K562 (cell line): ENCODE results near the gene KCNK6. TPM values are rescaled to one million over a fixed set of nuclear protein-coding genes. Genes with fewer than 3 reads are reported as not detected.

Experiments used
- ATAC-seq: fragments of 200-7000 bp; cut with Tn5 transposase; 3 replicates; pipeline ENCODE4 v1.9.1; 2020; ENCODE audit warnings: moderate library complexity
- BruUV-seq: library from RNA; stranded (reverse); fragments of 400-500 nt; replicated peaks from 2 replicates; lab custom pipeline; 2021; lab: Mats Ljungman, UMichigan
- CTCF ChIA-PET: fragments of 300-600 bp; formaldehyde crosslinking; extraction: SDS; loops from one replicate; lab custom pipeline; 2021; ENCODE audit warnings: low intra/inter-chr PET ratio; lab: Yijun Ruan, JAX
- POLR2A ChIA-PET: fragments of 300-600, 350-650 bp; sonication (Branson Sonifier 250); formaldehyde crosslinking; extraction: SDS; loops from one replicate; lab custom pipeline; 2021; ENCODE audit warnings: antibody characterized with exemption, inconsistent platforms; lab: Yijun Ruan, JAX
- DNase-seq, 4 experiments: peaks; one replicate each; pipeline versions ENCODE4 v3.0.0 to v3.0.0-alpha.2; 2011 to 2018; ENCODE audit warnings: low spot score in 3 of 4, mixed read lengths in 3 of 4; ENCODE audit errors: extremely low read depth in 1 of 4
- FAIRE-seq: peaks from 2 replicates; lab custom pipeline; 2011; peaks lifted over from hg19 to GRCh38; lab: Jason Lieb, UNC
- H2AFZ ChIP-seq: 2 replicates; pipeline ENCODE4 v1.6.0; 2011; ENCODE audit warnings: low read depth, low read length, control low read depth, inconsistent platforms
- H3K27ac ChIP-seq: fragments of 200-600 bp; 3 replicates; pipeline ENCODE4 v1.8.0; 2011; ENCODE audit warnings: low read depth, mild to moderate bottlenecking, control low read depth, inconsistent platforms, low read length, moderate library complexity, mixed read lengths; ENCODE audit errors: extremely low read depth
- H3K27me3 ChIP-seq, 2 experiments: fragments of 300-600 bp in 1 of 2; 2 replicates in 1 of 2; 3 replicates in 1 of 2; pipeline versions ENCODE4 v1.6.0 to v1.8.0; 2011; ENCODE audit warnings: inconsistent platforms in 2 of 2, low read length in 2 of 2, mild to moderate bottlenecking in 1 of 2, mixed read lengths in 1 of 2, moderate library complexity in 1 of 2; ENCODE audit not compliant: control insufficient read depth in 2 of 2, insufficient read depth in 2 of 2
- H3K36me3 ChIP-seq: fragments of 300-600 bp; 3 replicates; pipeline ENCODE4 v1.8.0; 2011; ENCODE audit warnings: mild to moderate bottlenecking, low read length, inconsistent platforms; ENCODE audit not compliant: control insufficient read depth, insufficient read depth
- H3K4me1 ChIP-seq, 2 experiments: fragments of 200-600 bp in 1 of 2; replicated peaks in 1 of 2; 2 replicates in 1 of 2; 3 replicates in 1 of 2; pipeline versions ENCODE4 v1.5.1 to v1.8.0; 2011; ENCODE audit warnings: inconsistent platforms in 2 of 2, low read length in 2 of 2, mild to moderate bottlenecking in 1 of 2, mixed read lengths in 1 of 2, moderate library complexity in 1 of 2; ENCODE audit not compliant: control insufficient read depth in 2 of 2, insufficient read depth in 2 of 2
- H3K4me2 ChIP-seq: 2 replicates; pipeline ENCODE4 v1.6.1; 2011; ENCODE audit warnings: low read length, control low read depth, inconsistent platforms, mixed read lengths; ENCODE audit not compliant: insufficient read depth
- H3K4me3 ChIP-seq: fragments of 200-600 bp; sonication (generic), shearing (Covaris generic); 2 replicates; pipeline ENCODE4 v1.5.1; 2016; ENCODE audit warnings: control low read depth, inconsistent platforms
- H3K79me2 ChIP-seq: fragments of 200-600 bp; 3 replicates; pipeline ENCODE4 v1.8.0; 2011; ENCODE audit warnings: low read length, inconsistent platforms; ENCODE audit not compliant: control insufficient read depth, insufficient read depth
- H3K9ac ChIP-seq, 2 experiments: 2 replicates each; pipeline versions ENCODE4 v1.6.0 to v1.6.1; 2011; ENCODE audit warnings: low read depth in 2 of 2, low read length in 2 of 2, control low read depth in 1 of 2, inconsistent platforms in 1 of 2, mild to moderate bottlenecking in 1 of 2, mixed read lengths in 1 of 2; ENCODE audit not compliant: insufficient read depth in 1 of 2
- H3K9me1 ChIP-seq: one replicate; pipeline ENCODE4 v1.6.0; 2011; ENCODE audit warnings: inconsistent platforms, mild to moderate bottlenecking, low read length, moderate library complexity; ENCODE audit not compliant: control insufficient read depth, insufficient read depth
- H3K9me3 ChIP-seq: replicated peaks from 2 replicates; pipeline ENCODE4 v1.5.1; 2011; ENCODE audit warnings: low read depth, low read length, inconsistent platforms; ENCODE audit not compliant: control insufficient read depth, insufficient read depth
- H4K20me1 ChIP-seq: replicated peaks from 2 replicates; pipeline ENCODE4 v1.6.1; 2011; ENCODE audit warnings: low read length, inconsistent platforms, mixed read lengths; ENCODE audit not compliant: control insufficient read depth, insufficient read depth
- SRSF3 ChIP-seq: fragments of 200-400 bp; formaldehyde crosslinking; IDR thresholded peaks from 2 replicates; pipeline ENCODE4 v1.6.1; 2016; ENCODE audit warnings: mild to moderate bottlenecking, low read length, moderate library complexity; ENCODE audit not compliant: insufficient read depth
- SUPT5H ChIP-seq: fragments of 450-650 bp; IDR thresholded peaks from 2 replicates; pipeline ENCODE4 v1.6.1; 2016
- ZHX1 ChIP-seq: fragments of 150-350 bp; conservative IDR thresholded peaks from 2 replicates; pipeline ENCODE4 v1.6.1; 2014; ENCODE audit warnings: low read length
- ZNF282 ChIP-seq: sonication (generic); formaldehyde crosslinking; IDR thresholded peaks from 2 replicates; pipeline ENCODE4 v1.8.1; 2023; ENCODE audit warnings: missing genetic modification reagents
- WGBS: fragments of 100-300 bp; shearing (Covaris generic); methylation state at CpG from one replicate; pipeline ENCODE4 v1.1.6; 2016; ENCODE audit warnings: low coverage, mixed read lengths; ENCODE audit not compliant: insufficient coverage; ENCODE audit errors: missing lambda C conversion rate; 5-methylcytosine and 5-hydroxymethylcytosine counted together
- in situ Hi-C: fragments of 300-500 bp; cut with MboI; formaldehyde crosslinking; loops from 4 replicates; pipeline ENCODE4 v1.15.0; 2018; ENCODE audit warnings: inconsistent platforms, mixed read lengths
- intact Hi-C: fragments of 100-400 bp; cut with micrococcal nuclease; formaldehyde crosslinking; loops from 2 replicates; pipeline ENCODE4 v1.14.2; 2022
- polyA plus RNA-seq, 8 experiments: library from polyadenylated mRNA; depleted of rRNA in 4 of 8; stranded (reverse) in 5 of 8; unstranded in 3 of 8; fragments of >200 nt; fragmentation: Nextera tagmentation in 2 of 8; fragmentation: Illumina TruSeq in 1 of 8; extraction: Ambion mirVana in 2 of 8; extraction: Trizol in 1 of 8; gene quantifications; 2 replicates each; pipeline versions ENCODE4 v1.2.1 to v1.2.3, GENCODE V29; 2011 to 2014; ENCODE audit warnings: inconsistent platforms in 1 of 8, missing spikeins in 1 of 8
- total RNA-seq, 7 experiments: library from RNA; depleted of rRNA in 6 of 7; stranded (reverse); fragments of >200 nt in 6 of 7; fragmentation: Illumina TruSeq in 2 of 7; extraction: Trizol in 2 of 7; gene quantifications; 2 replicates each; pipeline versions ENCODE4 v1.2.1 to v1.2.3, GENCODE V29; 2011 to 2021; ENCODE audit warnings: low replicate concordance in 1 of 7

The KCNK6 gene
- total and polyA plus RNA-seq, 9 of the 15 experiments (the other 6 are each of a cell fraction or from before 2014, with no cell fraction given), result 0.05 to 0.42 (median 0.15) TPM

- no peak overlapping the region for H3K4me2 ChIP-seq
- CTCF ChIA-PET, result no interaction called here
- no TSS peak for BruUV-seq
- FAIRE-seq (no peak), DNase-seq (no peak), ATAC-seq (no peak)
- H3K4me1 ChIP-seq, result peaks cover 10 to 26% of the 10 kb centered on the region in 2 experiments; a peak in 4 of 5 replicates
- POLR2A ChIA-PET, result interaction anchor here (0.7 to 1.3 kb wide), 3 partner anchors 24 to 202 kb away, joined by 3 read pairs; no protein-coding TSS in a partner anchor
- H4K20me1 ChIP-seq, result no peaks in the 10 kb centered on the region
- intact Hi-C loops (loop anchor here (2.0 kb wide), 1 partner anchor 34 kb away; no protein-coding TSS in a partner anchor), in situ Hi-C loops (no loop called here)
- no peak for TF ChIP-seq ZHX1
- TF ChIP-seq ZNF282 (CRISPR knock-in tag), result no peak
- no peak for TF ChIP-seq SRSF3
- no peak for TF ChIP-seq SUPT5H
- peak overlapping the region; percentile 26; the same call in 1 of the 2 replicates for H2AFZ ChIP-seq
- peaks cover 8% of the 10 kb centered on the region; the same call in 2 of the 3 replicates for H3K36me3 ChIP-seq
- no peaks in the 10 kb centered on the region for H3K9me3 ChIP-seq
- H3K27me3 ChIP-seq, result no peaks in the 10 kb centered on the region
- H3K9me1 ChIP-seq, result no peaks in the 10 kb centered on the region
- H3K4me3 ChIP-seq, result no peak overlapping the region
- H3K27ac ChIP-seq, result no peak overlapping the region
- no peaks in the 10 kb centered on the region for H3K79me2 ChIP-seq
- H3K9ac ChIP-seq, result no peak overlapping the region
- 42% methylated on average over 11 of the region's 11 CpGs for WGBS
These were observed 20.6 kb upstream of the KCNK6 start for GRCh38 chr19:38298821-38299680.
